Parathyroid adenoma (tissue), 2 donors: ENCODE data around the gene KCTD10.

ENCODE experiments used
- H2AFZ ChIP-seq: fragments of 300-600 bp; sonication (generic); one replicate; pipeline ENCODE4 v1.7.0; 2017; ENCODE audit warnings: antibody characterized with exemption, mild to moderate bottlenecking
- H3K27ac ChIP-seq: fragments of 300-600 bp; sonication (generic); one replicate; pipeline ENCODE4 v1.7.0; 2017
- H3K27me3 ChIP-seq: fragments of 300-600 bp; sonication (generic); one replicate; pipeline ENCODE4 v1.7.0; 2017; ENCODE audit warnings: low read length; ENCODE audit not compliant: control insufficient read depth, insufficient read depth
- H3K36me3 ChIP-seq: fragments of 300-600 bp; sonication (generic); one replicate; pipeline ENCODE4 v1.7.0; 2017; ENCODE audit warnings: low read length; ENCODE audit not compliant: control insufficient read depth, insufficient read depth
- H3K4me1 ChIP-seq: fragments of 300-600 bp; sonication (generic); one replicate; pipeline ENCODE4 v1.7.0; 2017; ENCODE audit warnings: control low read depth
- H3K4me2 ChIP-seq: fragments of 300-600 bp; sonication (generic); one replicate; pipeline ENCODE4 v1.7.0; 2017; ENCODE audit warnings: low read length
- H3K4me3 ChIP-seq: fragments of 300-600 bp; sonication (generic); one replicate; pipeline ENCODE4 v1.7.0; 2017; ENCODE audit warnings: low read depth, low read length
- H3K79me2 ChIP-seq: fragments of 300-600 bp; sonication (generic); one replicate; pipeline ENCODE4 v1.7.0; 2017; ENCODE audit warnings: control low read depth
- H3K9ac ChIP-seq: fragments of 300-600 bp; sonication (generic); one replicate; pipeline ENCODE4 v1.7.0; 2017; ENCODE audit warnings: mild to moderate bottlenecking
- H3K9me3 ChIP-seq: fragments of 300-600 bp; sonication (generic); one replicate; pipeline ENCODE4 v1.7.0; 2017; ENCODE audit warnings: low read length; ENCODE audit not compliant: control insufficient read depth
- CTCF ChIP-seq: fragments of 300-600 bp; sonication (generic); IDR thresholded peaks from one replicate; pipeline ENCODE4 v1.7.0; 2017; ENCODE audit warnings: antibody characterized with exemption, mild to moderate bottlenecking
- donor health status: primary hyperparathyroidism.

KCTD10 gene

DNA sequence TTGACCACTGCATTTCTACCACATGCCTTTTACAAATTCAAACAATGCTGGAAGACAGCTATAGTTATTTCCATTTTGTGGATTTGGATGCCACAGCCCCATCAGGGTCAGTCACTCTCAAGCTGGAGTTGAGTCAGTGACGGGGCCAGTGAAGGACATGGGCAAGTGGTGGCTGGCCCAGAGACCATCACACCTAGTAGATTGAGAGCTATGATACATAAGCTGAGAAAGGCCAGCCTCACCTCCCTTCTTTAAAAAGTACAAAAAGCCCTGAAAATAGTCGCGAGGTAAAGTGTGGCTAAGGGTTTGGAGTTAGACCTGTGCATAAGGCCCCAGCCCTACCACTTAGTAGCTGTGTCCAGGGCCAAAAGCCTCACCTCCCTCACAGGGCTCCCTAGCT, 4.1 kb downstream of the KCTD10 start:
- Histone ChIP-seq H3K9me3 (no peaks in the 10 kb centered on the region), H3K4me3 (no peak overlapping the region), H3K4me2 (no peak overlapping the region), H2AFZ (no peak overlapping the region), H3K36me3 (no peaks in the 10 kb centered on the region), H3K4me1 (peaks cover 6% of the 10 kb centered on the region), H3K9ac (no peak overlapping the region), H3K27ac (no peak overlapping the region), H3K27me3 (no peaks in the 10 kb centered on the region), H3K79me2 (peaks cover 51% of the 10 kb centered on the region)
- TF ChIP-seq CTCF = no peak

DNA sequence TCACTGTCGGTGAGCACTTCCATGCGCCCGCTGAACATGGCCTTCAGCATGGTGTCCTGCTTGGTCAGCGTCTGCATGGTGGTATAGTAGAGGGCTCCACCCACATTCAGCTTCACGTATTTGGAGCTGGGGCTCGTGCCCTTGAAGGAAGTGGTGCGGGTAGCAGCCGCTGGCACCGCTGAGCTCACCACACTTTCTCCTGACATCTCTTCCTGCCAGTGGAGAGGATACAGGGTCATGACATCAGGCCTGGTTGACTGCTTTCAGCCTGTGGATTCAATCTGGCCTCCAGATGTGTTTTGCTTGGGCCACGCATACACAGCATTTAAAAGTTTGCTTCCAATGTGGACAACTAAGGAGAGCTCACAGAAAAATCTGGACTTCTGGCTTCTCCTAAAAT, 7.6 kb downstream of the KCTD10 start:
- Histone ChIP-seq H3K27me3 (no peaks in the 10 kb centered on the region), H3K36me3 (no peaks in the 10 kb centered on the region), H3K27ac (no peak overlapping the region), H3K4me1 (no peaks in the 10 kb centered on the region), H3K4me3 (no peak overlapping the region), H3K9me3 (no peaks in the 10 kb centered on the region), H3K4me2 (no peak overlapping the region), H3K9ac (no peak overlapping the region), H2AFZ (no peak overlapping the region), H3K79me2 (peaks cover 55% of the 10 kb centered on the region)
- TF ChIP-seq CTCF = no peak

DNA sequence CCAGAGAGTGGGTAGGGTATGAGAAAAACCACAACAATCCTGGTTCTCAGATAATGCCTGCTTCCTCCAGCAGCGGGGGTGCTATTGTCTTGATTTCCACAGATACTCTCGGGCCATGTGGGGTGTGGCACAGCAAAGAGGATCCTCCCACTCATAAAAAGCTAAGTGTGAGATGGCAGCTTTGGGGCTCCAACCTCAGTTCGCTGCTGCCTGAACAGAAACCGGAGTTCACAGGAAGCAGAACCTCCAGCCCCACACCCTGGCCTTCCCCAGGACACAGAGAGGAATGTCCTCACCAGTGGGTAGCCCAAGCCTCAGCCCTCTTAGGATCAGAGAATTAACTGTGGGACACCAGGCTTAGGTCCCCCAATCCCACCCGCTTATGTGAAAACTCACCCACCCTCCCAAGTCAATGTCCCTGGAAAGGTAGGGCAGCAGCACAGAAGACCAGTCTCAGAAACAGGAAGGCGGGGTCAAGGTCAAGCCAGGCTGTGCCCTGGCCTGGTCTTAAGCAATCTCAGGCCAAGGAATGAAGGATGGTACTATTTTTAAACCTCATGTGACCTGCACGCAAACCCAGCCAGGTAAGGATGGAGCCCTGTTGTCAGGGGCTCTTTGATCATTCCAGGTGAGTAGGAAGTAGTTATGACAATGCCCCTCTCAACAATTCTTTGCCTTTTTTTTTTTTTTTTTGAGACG, 9.0 kb downstream of the KCTD10 start:
- Histone ChIP-seq H3K4me3 (no peak overlapping the region), H3K4me1 (peaks cover 10% of the 10 kb centered on the region), H3K27me3 (no peaks in the 10 kb centered on the region), H3K9ac (no peak overlapping the region), H2AFZ (no peak overlapping the region), H3K4me2 (no peak overlapping the region), H3K79me2 (peaks cover 50% of the 10 kb centered on the region), H3K36me3 (no peaks in the 10 kb centered on the region), H3K27ac (no peak overlapping the region), H3K9me3 (no peaks in the 10 kb centered on the region)
- TF ChIP-seq CTCF = no peak

DNA sequence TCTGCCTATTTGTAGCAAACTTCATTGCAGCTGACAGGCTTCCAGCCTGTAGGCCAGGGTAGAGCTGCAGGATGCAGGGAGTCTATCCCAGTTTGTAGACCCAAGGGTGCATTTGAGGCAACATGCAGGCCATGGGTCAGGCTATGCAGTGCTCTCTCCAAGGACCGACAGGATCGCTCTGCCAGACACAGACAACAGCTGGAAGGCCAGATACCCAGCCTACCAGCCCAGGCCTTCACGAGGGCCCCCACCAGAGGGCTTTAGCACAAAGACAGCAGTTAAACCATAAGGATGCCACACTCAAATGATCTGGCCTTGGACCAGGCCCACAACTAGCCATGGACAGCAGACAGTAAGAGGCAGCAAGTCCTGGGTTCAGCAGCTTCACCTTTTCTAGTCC, 10.3 kb downstream of the KCTD10 start:
- H3K27ac ChIP-seq = no peak overlapping the region

More for the DNA sequence above, 10.3 kb downstream of the KCTD10 start:
- H3K9ac ChIP-seq = no peak overlapping the region
- H3K9me3 ChIP-seq = no peaks in the 10 kb centered on the region
- peaks cover 16% of the 10 kb centered on the region for H3K4me1 ChIP-seq
- H3K4me2 ChIP-seq = no peak overlapping the region
- H3K27me3 ChIP-seq = no peaks in the 10 kb centered on the region
- H2AFZ ChIP-seq = no peak overlapping the region
- no peak overlapping the region for H3K4me3 ChIP-seq
- peaks cover 49% of the 10 kb centered on the region for H3K79me2 ChIP-seq
- H3K36me3 ChIP-seq = no peaks in the 10 kb centered on the region
- TF ChIP-seq CTCF = no peak
